Measurements from ENCODE around the gene FBXW8.
"Not testable (repeated sequence)": the region's sequence is repeated elsewhere in the genome, so short reads cannot be mapped to it uniquely, and the experiment has no call there.

FBXW8 gene

GRCh38 chr12:117042171-117042842, 131.6 kb downstream of the FBXW8 start:
- DNase-seq: no peak

DNA sequence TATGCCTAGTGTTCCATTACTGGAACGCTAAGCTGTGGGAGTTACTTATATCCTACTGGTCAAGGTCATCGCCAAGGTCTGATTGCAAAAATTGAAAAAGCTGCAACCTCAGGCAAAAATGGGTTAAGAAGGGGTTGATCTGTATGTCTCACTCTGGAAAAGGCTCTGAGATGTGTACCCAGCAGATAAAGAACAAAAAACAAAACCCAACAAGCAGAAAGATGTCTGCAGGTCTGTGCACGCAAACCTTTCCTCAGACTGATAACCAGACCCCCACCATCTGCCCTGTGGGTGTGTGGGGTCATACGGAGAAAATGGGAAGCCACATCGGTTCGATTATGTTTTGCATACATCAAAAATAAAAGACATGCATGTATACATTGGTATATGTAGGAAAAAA, 132.1 kb downstream of the FBXW8 start:
- no peak for DNase-seq

DNA sequence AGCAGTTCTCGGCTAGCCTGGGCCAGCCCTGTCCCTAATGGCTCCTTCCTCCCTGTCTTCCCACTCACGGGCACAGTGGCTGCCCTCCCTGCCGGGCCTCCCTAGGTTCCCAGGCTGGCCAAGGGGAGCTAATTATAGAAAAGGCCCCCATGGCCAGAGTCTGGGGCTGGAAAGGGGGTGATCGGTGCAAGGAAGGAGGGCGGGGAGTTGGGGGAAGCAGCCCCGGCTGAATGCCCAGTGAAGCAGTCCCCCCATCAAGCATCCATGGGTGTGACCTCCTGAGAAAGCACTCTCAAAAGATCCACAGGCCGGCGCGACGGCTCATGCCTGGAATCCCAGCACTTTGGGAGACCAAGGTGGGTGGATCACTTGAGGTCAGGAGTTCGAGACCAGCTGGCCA, 133.6 kb downstream of the FBXW8 start:
- DNase-seq: no peak

DNA sequence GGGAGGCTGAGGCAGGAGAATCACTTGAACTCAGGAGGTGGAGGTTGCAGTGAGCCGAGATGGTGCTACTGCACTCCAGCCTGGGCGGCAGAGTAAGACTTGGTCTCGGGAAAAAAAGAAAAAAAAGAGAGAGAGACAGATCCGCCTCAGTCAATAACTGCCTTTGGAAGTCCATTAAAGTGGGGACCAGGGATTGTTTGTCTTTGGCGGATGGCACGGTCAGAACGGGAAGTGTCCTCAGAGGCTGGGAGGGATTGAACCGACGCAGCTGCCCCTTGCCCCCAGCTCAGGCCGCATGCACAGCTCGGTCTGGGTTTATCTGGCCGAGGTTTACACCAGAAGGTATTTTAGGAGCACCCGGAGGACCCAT, 134.0 kb downstream of the FBXW8 start:
- no peak for DNase-seq

GRCh38 chr12:117045160-117046010, 134.6 kb downstream of the FBXW8 start:
- DNase-seq: peak; percentile 52

- DNase-seq: no peak
These were observed 135.2 kb downstream of the FBXW8 start for GRCh38 chr12:117046011-117046369.

GRCh38 chr12:117046425-117046824, 135.7 kb downstream of the FBXW8 start:
- DNase-seq: no peak

DNA sequence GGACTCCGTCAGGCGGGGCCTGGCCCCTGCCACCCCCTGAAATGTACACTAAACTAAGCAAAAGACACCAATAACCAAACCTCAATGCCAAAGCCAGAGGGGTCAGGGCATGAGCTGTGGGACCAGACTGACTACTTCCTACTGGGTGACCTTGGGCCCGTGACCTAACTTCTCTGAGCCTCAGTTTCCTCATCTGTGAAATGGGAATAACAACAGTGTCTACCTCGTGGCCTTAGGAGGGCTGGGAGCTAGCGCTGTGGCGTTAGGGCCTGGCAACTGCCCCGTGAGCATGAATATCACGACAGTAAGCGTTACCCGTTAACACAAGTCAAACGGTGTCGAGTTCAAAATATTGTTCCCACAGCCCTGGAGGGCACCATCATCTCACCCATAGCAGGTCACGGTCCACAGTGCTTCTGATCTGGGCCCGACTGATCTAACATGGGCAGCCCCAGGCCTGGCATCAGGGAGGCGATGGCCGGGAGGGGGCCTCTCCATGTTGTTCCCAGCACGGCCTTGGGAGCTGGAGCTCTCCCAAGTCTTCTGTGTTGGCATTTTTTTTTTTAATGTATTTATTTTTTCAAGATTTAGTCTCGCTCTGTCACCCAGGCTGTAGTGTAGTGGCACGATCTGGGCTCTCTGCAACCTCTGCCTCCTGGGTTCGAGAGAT, 136.2 kb downstream of the FBXW8 start:
- DNase-seq: no peak

GRCh38 chr12:117047810-117048584, 137.2 kb downstream of the FBXW8 start:
- no peak for DNase-seq

DNA sequence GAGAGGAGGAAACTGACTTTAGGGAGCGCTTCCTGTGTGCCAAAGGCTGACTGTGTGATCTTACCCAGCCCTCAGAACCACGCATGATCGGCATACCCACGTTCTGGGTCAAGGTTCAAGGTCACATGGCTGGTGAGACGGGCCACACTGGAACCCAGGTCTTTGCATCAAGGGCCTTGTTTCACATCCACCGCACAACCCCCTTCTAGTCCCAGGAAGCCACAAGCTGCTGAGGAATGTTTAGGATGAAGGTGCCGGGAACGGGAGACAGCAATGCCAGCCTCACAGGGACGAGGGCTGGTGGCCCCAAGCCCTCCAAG, 137.8 kb downstream of the FBXW8 start:
- DNase-seq: no peak

DNA sequence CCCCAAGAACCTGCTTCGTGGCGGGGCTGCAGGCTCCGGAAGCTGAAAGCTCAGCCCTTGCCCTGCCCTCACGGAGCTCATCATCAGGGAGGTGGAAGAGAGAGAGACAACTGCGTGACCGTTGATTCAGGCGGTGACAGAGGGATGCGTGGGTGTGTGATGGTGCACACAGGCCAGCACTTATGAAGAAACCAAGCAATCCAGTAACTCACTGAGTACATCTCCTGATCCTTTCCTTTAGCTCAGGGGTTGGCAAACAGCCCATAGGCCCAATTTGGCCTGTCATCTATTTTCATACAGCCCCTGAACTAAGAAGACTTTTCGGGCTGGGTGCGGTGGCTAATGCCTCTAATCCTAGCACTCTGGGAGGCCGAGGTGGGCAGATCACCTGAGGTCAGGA, 138.5 kb downstream of the FBXW8 start:
- no peak for DNase-seq

DNA sequence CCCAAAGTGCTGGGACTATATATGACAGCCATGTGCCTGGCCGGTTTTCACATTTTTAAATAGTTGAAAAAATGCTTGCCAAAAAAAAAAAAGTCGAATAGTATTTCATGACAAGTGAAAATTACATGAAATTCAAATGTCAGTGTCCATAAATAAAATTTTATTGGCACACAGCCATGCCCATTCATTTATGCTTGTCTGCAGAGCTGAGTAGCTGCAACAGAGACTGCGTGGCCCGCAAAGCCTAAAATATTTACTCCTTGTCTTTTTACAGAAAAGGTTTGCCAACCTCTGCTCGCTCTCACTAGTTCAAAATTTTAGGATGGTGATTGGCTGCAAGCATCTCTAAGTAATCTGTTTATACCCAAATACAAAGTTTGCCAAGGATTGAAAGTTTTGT, 139.3 kb downstream of the FBXW8 start:
- DNase-seq: no peak

DNA sequence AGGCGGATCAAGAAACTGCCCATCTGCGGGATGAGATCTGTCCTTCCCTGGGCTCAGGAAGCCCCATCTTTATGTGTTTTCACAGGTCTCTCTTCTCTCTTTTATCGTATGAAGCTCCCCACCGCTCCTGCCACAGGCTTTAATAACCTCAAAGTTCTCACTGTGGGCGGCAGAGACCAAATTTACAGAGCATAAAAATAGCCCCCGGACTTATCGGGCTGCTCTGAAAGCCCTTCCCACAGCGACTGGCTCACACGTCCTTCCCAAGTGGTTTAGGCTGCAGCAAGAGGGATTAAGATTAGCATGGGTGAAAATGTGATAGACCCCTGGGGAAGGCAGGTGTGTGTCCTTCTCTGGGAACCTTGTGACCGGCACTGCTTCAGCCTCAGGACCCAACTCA, 140.6 kb downstream of the FBXW8 start:
- no peak for DNase-seq

DNA sequence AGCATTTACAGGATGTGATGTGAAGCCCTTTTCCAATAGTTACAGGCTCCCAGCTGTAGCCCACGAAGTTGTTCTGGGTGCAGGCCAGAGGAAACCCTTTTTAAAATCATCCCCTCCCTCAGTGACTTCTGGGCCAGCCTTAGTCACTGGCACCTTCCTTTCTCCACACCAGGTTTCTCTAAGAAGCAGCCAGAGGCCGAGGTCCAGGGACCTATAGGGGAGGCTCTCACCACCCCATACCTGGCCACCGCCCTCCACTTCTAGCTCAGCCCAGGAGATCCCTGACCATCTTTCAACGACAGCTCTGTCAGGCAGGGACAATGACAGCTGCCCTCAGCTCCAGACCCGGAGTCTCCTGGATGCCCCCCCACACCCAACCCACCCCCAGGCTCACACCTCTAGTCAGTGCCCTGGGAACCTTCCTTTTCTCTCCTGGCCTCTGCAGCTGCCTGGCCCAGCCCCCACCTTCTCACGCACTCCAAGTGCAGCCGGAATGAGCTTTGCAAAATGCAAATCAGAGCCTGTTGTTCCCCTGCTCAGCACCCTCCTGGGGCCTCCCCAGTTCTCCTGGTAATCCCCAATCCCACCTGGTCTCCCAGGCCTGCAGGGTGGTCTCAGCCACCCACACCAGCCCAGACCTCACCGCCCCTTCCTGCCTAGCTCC, 141.8 kb downstream of the FBXW8 start:
- no peak for DNase-seq

DNA sequence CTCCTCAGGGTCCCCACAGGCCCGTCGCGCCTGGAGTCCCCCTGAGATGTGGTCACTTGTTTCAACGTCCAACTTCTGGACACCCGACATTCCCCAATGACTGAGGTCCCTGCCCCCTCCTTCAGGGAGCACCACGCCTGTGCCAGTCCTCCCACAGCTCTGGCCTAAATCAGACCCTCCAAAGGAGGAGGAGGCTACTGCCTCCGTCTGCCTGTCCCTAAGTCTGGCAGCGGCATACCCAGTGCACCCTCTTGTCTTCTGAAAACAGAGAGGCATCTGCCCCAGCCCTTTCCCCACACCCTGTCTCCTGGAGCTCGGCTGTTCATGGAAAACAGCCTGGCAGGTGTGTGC, 142.3 kb downstream of the FBXW8 start:
- DNase-seq: no peak

GRCh38 chr12:117053597-117054201, 142.9 kb downstream of the FBXW8 start:
- DNase-seq: no peak

DNA sequence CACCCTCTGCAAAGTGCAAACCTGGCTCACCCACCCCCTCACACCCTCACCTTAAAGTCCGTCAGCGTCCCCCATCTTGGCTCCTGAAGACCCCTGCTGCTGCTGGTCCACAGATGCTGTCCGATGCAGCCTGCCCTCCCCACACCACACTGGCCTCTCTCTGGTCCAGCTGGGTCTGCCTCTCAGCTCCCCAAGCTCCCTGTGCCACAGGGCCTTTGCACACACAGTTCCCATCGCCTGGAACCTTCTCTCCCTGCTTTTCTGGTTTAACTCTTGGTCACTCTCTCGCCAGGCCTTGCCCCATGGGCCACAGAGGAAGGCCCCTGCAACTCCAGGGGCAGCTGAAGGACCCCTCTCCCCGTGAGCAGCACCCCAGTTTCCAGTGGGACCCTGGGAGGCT, 143.5 kb downstream of the FBXW8 start:
- DNase-seq: no peak

- DNase-seq: not testable (repeated sequence)
These were observed 146.9 kb downstream of the FBXW8 start for GRCh38 chr12:117057626-117058025.

GRCh38 chr12:117058442-117059072, 147.8 kb downstream of the FBXW8 start:
- no peak for DNase-seq

GRCh38 chr12:117059156-117059555, 148.4 kb downstream of the FBXW8 start:
- no peak for DNase-seq

DNA sequence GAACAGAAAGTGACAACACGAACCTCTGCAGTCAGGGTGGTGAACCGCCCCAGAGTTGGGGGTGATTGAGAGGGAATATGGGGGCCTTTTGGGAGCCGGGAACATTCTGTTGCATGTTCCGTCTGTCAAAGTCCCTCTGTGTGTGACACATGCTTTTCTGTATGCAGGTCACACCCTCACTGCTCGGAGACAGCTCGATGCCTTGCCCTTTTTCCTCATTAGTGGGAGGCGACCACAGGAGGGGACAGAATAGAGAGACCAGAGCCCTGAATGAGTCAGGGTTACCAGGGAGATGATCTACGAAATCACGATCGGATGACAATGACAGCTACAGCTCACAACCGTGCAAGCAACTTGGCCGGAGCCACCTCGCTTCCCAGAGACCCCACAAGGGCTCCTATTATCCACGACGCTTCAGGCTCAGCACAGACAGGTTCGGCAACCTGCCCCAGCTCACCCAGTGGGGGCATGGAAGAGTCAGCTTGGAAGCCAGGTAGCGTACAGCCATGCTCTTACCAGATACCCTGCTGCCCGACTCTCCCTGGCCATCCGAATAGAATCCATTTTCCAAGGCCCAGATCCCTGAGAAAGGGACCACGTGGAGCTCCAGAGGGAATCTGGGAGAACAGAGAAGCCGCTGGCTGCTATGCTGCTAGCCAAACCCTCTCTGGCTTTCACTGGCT, 149.6 kb downstream of the FBXW8 start:
- DNase-seq: no peak

DNA sequence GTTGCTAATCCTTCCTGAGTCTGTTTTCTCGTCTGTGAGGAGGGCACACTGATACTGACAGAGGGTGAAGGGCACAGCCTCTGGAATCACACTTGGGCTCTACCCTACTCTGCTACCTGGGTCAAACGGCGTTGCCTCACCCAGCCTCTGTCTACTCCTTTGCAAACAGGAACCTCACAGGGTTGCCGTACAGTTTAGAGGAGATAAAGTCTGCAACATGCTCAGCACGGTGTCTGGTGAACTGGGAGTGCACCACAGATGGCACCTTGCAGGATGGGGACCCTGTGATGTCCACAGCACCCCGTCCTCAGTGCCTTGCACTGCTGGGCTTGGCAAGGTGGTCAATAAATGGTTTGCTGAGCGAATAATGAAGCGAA, 150.2 kb downstream of the FBXW8 start:
- DNase-seq: no peak
